ENCODE data around the gene PIGU. TPM values are rescaled to one million over a fixed set of nuclear protein-coding genes. Genes with fewer than 3 reads are reported as not detected.

Gene PIGU
- total RNA-seq, 2 experiments from 2014 or later: 16.6 to 27.9 TPM

DNA sequence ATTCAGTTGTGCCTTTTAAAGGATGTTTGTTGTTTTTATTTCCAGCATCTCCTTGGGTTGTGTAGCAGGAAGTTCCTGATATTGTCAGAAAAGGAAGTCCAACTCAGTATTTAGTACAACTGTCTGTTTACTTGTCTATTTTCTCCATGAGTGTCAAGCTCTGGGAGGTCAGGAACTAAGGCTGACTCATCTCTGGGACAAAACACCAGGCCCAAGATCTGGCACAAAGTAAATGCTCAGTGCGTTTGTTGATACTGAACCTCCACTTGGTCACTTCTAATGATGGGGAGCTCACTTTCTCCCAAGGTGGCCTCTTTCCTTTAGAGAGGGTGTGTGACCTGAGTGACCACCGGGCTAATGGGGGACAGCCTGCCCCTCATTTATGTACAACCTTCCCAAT is 12.6 kb upstream of the PIGU start:
- Histone ChIP-seq H3K27ac (ENCODE audit: low read depth, low read length, poor library complexity, severe bottlenecking) (no peak overlapping the region), H3K36me3 (ENCODE audit: insufficient read depth, low read length) (no peaks in the 10 kb centered on the region), H3K4me1 (ENCODE audit: insufficient read depth, low read length, poor library complexity, severe bottlenecking) (no peaks in the 10 kb centered on the region), H4K20me1 (ENCODE audit: insufficient read depth, low read length) (no peaks in the 10 kb centered on the region), H2AFZ (ENCODE audit: low read length) (no peak overlapping the region), H3K9me3 (ENCODE audit: low read length) (no peaks in the 10 kb centered on the region), H3K4me2 (ENCODE audit: low read length) (no peak overlapping the region), H3K4me3 (ENCODE audit: low read depth, low read length, poor library complexity, severe bottlenecking) (no peak overlapping the region), H3K9me2 (ENCODE audit: insufficient read depth, low read length) (no peaks in the 10 kb centered on the region), H3K79me2 (ENCODE audit: insufficient read depth, low read depth, low read length) (no peaks in the 10 kb centered on the region)
- no TSS peak for BruUV-seq (replicated peaks)
- no peak for DNase-seq (ENCODE audit: low spot score)
- intact Hi-C loops (cut with micrococcal nuclease; ENCODE audit: unreplicated experiment): no loop called here
- POLR2A ChIA-PET: interaction anchor here (0.6 kb wide), 2 partner anchors 41 to 364 kb away, joined by 3 to 4 read pairs; no protein-coding TSS in a partner anchor
- TF ChIP-seq EZH2phosphoT487 (IDR thresholded peaks at IDR 0.05; ENCODE audit: borderline replicate concordance, low read depth, low read length) (no peak), CTCF (conservative IDR thresholded peaks at IDR 0.05; ENCODE audit: low read length) (no peak)
- CTCF ChIA-PET (ENCODE audit: unreplicated experiment): interaction anchor here (0.5 kb wide), 1 partner anchor 245 kb away, joined by 4 read pairs; no protein-coding TSS in a partner anchor

DNA sequence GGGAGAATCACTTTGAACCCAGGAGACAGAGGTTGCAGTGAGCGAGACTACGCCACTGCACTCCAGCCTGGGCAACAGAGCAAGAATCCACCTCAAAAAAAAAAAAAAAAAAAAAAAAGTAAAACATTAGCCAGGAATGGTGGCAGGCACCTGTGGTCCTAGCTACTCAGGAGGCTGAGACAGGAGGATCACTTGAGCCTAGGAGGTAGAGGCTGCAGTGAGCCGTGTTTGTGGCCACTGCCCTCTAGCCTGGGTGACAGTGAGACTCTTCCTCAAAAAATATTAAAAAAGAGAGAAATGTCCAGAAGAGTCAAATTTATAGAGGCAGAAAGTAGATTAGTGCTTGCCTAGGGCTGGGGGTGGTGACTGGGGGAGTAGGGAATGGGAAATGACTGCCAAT is 6.8 kb upstream of the PIGU start:
- Histone ChIP-seq H3K36me3 (ENCODE audit: insufficient read depth, low read length) (no peaks in the 10 kb centered on the region), H2AFZ (ENCODE audit: low read length) (no peak overlapping the region), H3K4me3 (ENCODE audit: low read depth, low read length, poor library complexity, severe bottlenecking) (no peak overlapping the region), H3K4me2 (ENCODE audit: low read length) (no peak overlapping the region), H3K4me1 (ENCODE audit: insufficient read depth, low read length, poor library complexity, severe bottlenecking) (peaks cover 6% of the 10 kb centered on the region), H3K9me3 (ENCODE audit: low read length) (no peaks in the 10 kb centered on the region), H3K27ac (ENCODE audit: low read depth, low read length, poor library complexity, severe bottlenecking) (no peak overlapping the region), H3K79me2 (ENCODE audit: insufficient read depth, low read depth, low read length) (no peaks in the 10 kb centered on the region), H3K9me2 (ENCODE audit: insufficient read depth, low read length) (no peaks in the 10 kb centered on the region), H4K20me1 (ENCODE audit: insufficient read depth, low read length) (no peaks in the 10 kb centered on the region)
- ChIA-PET CTCF (ENCODE audit: unreplicated experiment) (no interaction called here), POLR2A (no interaction called here)
- TF ChIP-seq EZH2phosphoT487 (IDR thresholded peaks at IDR 0.05; ENCODE audit: borderline replicate concordance, low read depth, low read length) (no peak), CTCF (conservative IDR thresholded peaks at IDR 0.05; ENCODE audit: low read length) (no peak)
- BruUV-seq (replicated peaks): no TSS peak
- DNase-seq (ENCODE audit: low spot score): no peak
- intact Hi-C loops (cut with micrococcal nuclease; ENCODE audit: unreplicated experiment): no loop called here

DNA sequence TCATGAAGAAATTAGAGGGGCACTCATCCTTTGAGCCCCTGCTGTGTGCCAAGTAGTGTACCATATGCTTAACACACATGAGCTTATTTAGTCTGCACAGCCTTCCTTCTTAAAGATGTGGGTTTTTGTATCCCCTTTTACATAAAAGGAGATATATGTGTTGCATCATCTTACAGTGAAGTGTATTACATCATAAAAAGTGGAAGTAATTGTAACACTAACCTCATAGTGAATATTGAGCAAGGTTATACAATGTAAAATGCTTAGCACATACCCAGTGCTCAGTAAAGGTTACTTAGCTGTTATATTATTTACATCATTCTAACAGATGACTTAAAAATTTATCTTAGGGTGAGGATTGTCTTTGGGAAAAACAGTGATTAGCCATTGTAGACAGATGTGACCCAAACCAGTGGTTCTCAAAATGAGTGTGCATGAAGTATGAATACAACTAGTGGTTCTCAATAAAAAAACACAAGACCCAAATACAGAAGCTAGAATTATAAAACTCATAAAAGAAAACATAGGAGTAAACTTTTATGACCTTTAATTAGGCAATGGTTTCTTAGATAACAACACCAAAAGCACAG is 3.8 kb upstream of the PIGU start:
- Histone ChIP-seq H3K27ac (ENCODE audit: low read depth, low read length, poor library complexity, severe bottlenecking) (no peak overlapping the region), H3K36me3 (ENCODE audit: insufficient read depth, low read length) (no peaks in the 10 kb centered on the region), H3K4me3 (ENCODE audit: low read depth, low read length, poor library complexity, severe bottlenecking) (no peak overlapping the region), H3K4me2 (ENCODE audit: low read length) (no peak overlapping the region), H4K20me1 (ENCODE audit: insufficient read depth, low read length) (no peaks in the 10 kb centered on the region), H3K79me2 (ENCODE audit: insufficient read depth, low read depth, low read length) (peaks cover 14% of the 10 kb centered on the region; the same call in 1 of the 2 replicates), H3K4me1 (ENCODE audit: insufficient read depth, low read length, poor library complexity, severe bottlenecking) (peaks cover 11% of the 10 kb centered on the region), H3K9me3 (ENCODE audit: low read length) (no peaks in the 10 kb centered on the region), H3K9me2 (ENCODE audit: insufficient read depth, low read length) (no peaks in the 10 kb centered on the region), H2AFZ (ENCODE audit: low read length) (no peak overlapping the region)
- no TSS peak for BruUV-seq (replicated peaks)
- no peak for TF ChIP-seq CTCF (conservative IDR thresholded peaks at IDR 0.05; ENCODE audit: low read length)
- TF ChIP-seq EZH2phosphoT487 (IDR thresholded peaks at IDR 0.05; ENCODE audit: borderline replicate concordance, low read depth, low read length): no peak
- DNase-seq (ENCODE audit: low spot score): peak; percentile 18
- intact Hi-C loops (cut with micrococcal nuclease; ENCODE audit: unreplicated experiment): no loop called here
- ChIA-PET POLR2A (interaction anchor here (0.6 to 0.7 kb wide), 4 partner anchors 8 to 347 kb away, joined by 3 read pairs; no protein-coding TSS in a partner anchor), CTCF (ENCODE audit: unreplicated experiment) (no interaction called here)

All from OCI-LY7 (cell line).